Smooth muscle cell of the brain vasculature (primary cell): Measurements from ENCODE around the gene MYLK4.

Experiments
- DNase-seq: peaks from one replicate; pipeline ENCODE4 v3.0.0-alpha.2; 2012; ENCODE audit warnings: low read depth, low spot score

The MYLK4 gene

DNA sequence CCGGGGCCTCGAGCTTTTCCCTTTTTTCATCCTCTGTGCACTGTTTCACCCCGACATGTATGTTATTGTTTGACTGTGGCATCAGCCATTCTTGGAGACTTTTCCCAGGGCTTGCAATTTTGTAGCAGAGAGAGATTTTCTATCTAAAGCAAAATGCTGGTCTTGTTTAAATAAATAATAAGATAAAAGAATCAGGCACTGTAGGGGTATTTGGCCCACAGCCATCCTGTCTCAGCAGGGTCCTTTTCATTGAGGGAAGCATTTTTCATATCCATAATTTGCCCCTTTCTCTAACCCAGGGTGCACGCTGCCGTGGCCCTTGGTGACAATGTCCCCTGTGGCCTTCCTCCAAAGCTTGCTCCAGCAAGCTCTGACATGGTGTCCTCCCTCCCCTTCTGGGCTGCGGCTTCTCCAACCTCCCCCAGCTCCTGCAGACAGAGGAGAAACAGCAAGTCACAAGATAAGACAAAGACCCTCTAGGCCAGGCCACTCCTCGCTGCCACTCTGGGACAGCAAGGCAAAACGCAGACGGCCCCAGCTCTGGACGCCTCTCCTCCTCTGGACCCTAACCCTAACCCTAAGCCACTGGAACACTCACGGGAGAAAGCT lies 117.6 kb downstream of the MYLK4 start:
- no peak for DNase-seq

DNA sequence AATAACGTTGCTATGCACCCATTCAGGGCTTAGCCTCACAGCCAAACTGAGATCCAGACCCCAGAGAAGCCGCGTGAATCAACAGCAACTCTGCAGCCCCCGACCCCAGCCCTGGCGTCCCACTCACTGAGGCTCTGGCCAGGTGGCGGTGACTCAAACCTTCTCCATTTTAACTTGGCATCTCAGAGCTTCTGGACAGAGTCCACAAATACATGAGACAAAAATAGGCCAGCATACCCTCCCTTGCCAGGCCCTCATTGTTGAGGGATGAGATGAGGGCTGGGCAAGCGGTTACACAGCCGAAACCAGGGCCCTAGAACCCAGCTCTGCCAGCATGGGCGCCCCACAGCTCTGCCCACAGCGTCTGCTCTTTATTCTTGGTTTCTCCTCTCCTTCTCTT lies 118.4 kb downstream of the MYLK4 start:
- no peak for DNase-seq

DNA sequence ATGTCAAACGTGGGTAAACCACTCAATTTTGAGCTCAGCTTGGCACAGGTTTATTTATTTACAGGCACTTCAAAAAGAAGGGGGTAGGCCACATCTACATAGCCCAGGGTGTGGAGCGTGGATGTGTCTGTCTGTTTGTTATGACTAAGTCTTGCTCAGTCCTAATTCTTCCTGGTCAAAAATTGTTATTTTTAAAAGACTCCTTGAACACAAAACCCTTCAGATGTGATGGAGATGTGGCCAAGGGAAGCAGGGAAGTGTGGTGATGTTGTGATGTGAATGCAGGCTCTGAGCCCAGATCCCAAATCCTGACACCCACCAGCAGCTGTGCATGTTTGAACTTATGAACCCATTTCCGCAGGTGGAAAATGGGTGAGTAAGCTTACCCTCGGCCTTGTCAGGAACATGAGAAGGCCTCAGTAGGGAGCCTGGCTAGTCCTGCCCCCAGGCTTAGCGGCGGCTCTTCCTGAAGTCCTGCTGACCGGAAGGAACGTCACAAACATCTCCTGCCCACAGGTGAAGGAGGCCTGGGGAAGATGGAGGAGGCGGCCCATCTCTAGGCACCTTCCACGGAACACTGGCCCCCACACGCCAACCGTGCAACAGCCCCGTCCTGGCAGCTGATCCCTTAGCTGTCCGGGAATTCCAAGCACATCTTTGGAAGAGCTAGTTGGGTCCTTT lies 119.7 kb downstream of the MYLK4 start:
- peak; percentile 92 for DNase-seq

DNA sequence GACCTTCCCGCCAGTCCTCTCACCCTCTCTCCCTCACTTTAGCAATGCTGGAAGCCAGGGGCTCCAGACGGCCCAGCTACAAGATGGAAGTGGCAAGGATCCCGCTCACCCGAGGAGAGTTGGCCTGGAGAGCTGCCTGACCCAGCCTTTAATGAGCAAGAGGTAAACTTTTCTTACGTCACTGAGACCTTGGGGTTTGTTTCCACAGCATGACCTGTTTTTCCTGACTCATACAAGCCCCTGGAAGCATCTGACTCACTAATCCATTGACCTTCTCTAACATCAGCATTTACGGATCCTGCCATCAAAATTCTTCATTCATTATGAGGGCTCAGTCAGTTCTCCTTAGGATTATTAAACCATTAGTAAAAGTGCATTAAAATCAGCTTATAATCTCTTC lies 120.4 kb downstream of the MYLK4 start:
- peak; percentile 93 for DNase-seq

DNA sequence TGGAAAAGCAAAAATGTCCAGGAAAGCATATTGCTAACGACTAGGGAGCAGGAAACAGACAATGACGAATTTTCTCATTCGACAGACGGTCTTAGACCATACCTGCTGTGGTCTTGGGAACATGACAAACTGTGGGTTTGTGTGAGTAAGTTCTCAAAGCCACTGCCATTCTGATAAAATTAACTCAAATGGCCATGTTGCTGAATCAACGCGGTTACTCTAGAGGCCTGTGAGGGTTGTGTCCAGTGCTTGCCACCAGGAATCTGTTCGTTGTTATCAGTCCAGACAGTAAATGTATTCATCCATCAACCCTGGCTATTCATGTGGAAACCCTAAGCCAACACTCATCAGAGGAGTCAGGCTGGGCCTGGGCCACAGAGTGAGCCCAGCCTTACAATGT lies 124.3 kb downstream of the MYLK4 start:
- DNase-seq: no peak

DNA sequence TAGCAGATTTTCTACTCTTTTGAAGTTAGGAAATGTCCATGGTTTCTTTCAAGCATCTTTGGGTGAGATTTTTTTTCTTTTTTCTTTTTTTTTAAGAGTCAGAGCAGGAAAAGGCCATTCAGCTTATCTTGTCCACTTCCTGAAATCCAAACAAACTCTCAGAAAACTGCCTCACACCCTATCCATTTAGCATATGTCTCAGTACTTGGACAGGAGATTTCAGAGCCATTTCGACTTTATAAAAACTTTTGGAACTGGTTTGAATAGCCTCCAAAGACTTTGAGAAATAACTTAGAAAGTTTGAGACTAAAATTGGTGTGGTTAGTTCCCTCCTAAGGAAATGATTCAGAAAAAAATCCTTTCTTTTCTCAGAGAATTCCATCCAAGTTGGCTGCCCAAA lies 125.1 kb downstream of the MYLK4 start:
- DNase-seq: no peak

DNA sequence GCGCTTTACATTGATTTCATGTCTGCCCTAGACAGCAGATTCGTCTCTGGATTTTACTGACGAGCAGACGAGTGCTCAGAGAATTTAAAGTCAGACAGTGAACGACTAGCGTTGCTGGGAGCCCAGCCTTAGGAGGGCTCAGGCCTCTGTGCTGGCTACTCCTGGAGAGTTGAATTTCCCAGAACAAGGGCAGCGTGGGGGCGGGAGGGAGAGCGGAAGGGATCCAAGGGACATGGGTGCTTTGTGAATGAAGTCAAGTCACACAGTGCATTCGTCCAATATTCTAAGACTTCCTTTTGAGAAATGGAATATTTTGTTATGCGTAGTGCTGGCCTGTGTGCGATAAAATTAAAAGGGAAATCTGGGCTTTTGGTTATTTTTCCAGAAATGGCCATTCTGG lies 126.5 kb downstream of the MYLK4 start:
- DNase-seq: no peak

DNA sequence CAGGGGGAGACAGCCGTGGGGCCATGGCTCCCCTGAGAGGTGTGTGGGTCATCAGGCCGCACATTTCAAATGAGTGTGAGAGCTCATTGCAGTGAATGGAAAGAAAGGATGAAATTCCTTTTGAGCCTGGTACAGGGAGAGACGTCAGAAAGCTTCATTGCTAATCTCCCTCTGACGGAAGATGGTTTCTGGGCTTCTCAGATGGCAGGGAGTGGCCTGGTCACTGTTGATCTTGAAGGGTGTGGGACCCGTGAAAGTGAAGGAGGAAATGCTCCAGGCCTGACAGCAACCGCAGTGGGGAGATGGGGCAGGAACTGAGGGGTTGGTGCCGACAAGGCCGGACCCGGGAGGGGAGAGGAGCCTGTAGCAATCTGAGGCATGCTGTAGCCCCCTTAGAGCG lies 127.4 kb downstream of the MYLK4 start:
- DNase-seq: no peak

DNA sequence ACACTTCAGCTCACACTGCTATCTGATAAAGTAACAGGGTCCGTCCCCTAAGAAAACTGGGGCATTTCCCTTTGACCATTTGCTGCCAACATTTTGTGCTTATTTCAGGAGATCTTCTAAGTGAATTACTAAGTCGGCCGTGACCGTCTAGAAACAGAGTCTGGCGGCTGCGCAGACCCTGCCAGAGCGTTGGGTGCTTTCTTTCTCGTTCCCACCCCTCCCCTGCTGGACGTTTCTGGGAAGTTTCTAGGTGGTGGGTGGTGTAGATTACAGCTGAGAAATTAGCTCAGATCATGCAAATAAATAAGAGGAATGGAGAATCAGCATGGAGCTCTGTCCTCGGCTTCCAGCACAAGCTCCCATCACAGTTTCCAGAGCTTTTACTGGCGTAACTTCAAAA lies 128.1 kb downstream of the MYLK4 start:
- no peak for DNase-seq

DNA sequence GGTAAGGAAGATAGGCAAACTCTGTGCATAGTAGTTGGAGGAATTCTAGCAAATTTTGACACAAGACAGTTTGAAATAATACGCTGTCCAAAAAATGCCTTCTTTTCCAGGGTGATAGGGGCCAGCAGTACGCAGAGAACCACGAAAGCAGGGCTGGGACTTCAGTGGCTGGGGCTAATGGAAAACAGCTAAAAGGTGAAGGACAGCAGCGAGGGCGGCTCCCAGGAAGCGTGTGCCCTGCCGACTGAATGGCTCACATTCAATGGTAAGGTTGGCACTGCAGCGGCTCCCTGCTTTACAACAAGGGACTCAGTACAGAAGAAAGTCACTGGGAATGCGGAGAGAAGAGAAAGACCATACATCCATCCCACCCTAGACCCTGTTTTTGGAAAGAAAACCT lies 131.1 kb downstream of the MYLK4 start:
- no peak for DNase-seq

DNA sequence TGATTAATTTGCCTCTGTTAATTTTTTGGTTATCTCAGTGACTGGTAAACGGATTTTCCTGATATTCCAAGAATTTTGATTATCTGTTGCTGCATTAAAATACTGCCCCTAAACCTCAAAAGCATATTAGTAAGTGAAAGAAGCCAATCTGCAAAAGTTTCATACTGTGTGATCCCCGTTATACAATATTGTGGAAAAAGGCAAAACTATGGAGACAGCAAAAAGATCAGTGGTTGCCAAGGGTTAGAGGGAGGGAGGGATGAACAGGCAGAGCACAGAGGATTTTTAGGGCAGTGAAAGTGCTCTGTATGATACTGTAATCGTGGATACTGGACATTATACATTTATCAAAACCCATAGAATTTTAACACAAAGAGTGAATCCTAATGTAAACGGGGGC lies 133.0 kb downstream of the MYLK4 start:
- DNase-seq: no peak

DNA sequence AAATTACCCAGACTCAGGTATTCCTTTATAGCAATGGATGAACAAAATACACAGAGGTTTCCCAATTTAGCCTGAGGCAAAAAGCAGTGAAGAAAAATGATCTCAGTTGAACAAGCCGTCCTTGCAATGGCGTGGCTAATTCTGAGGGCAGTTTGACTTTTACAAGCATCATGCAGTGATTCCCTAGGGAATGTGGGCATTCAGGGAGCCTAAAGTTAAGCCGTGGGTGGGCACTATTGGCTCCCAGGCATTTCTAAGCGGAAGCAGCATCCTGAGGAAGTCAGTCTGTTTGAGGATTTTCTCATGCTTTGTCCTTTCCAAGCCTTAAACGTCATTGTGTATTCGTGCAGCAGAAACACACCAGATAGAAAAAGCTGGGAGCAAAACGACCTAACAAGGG lies 133.9 kb downstream of the MYLK4 start:
- DNase-seq: no peak

DNA sequence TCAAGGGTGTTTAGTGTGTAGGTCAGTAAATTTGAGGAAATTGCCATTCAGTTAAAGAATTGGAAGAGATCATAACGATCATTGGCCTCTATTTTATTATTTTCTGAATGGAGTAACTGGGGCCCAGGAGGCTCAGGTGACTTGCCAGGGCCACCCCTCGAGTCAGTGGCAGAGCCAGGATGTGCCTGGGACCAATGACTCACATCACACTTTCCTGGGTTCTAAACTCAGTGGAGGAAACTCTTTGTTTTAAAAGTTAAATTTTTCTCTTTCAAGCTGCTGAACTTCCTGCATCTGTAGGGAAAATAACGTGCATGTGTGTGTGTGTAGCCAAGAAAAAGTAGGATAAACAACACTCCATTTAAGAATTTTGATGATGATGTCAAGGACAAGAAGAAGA lies 135.5 kb downstream of the MYLK4 start:
- DNase-seq: no peak

DNA sequence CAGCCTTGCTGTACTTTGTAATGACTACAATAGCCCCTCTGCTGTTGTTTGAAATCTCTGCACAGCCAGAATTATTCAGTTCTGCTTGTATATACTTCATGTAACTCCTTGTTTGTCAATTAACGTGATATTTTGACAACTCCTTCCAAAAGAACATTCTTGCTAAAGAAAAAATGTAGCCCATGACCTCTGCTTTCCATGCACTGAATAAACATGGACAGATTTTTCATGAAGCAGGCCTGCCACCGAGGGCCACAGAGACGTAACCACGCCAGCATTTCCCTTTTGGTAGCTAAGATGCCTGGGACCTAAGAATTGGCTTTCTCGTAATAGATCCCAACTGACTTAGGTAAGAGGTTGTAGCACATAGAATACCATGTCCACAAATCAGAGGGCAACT lies 135.9 kb downstream of the MYLK4 start:
- no peak for DNase-seq

DNA sequence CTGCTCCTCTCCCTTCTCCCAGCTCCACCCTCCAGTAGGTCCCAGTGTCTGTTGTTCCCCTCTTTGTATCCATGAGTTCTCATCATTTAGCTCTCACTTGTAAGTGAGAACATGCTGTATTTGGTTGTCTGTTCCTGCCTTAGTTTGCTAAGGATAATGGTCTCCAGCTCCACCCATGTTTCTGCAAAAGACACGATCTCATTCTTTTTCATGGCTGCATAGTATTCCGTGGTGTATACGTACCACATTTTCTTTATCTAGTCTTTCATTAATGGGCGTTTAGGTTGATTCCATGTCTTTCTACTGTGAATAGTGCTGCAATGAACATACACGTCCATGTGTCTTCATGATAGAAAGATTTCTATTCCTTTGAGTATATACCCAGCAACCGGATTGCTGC lies 136.6 kb downstream of the MYLK4 start:
- no peak for DNase-seq
